ENCODE measurements around the gene SPATA20. TPM values are rescaled to one million over a fixed set of nuclear protein-coding genes. Genes with fewer than 3 reads are reported as not detected.

Gene SPATA20
- total RNA-seq, 1 experiment from 2014 or later = 11.1 TPM

DNA sequence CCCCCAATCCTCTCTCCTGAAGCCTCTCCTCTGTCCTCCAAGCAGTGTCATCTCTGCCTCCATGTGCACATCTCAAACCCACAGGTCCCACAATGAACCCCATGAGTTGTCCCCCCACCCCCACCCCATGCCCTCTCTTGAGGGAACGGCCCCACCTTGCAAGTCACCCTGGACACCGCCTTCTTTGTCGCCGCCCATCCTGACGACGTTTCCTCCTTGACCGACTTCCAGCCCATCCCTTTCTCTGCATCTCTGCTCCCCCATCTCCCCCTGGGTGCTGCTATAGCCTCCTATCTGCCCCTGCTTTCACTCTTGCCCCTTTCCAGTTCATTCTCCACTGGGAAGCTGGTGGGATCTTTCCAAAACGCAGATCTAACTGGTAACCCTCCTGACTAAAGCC, 1.7 kb upstream of the SPATA20 start:
- no TSS peak for BruUV-seq (replicated peaks)
- Histone ChIP-seq H3K4me3 (ENCODE audit: low read depth, low read length, poor library complexity, severe bottlenecking) (no peak overlapping the region), H3K4me1 (ENCODE audit: insufficient read depth, low read length, poor library complexity, severe bottlenecking) (peaks cover 20% of the 10 kb centered on the region), H3K36me3 (ENCODE audit: insufficient read depth, low read length, poor library complexity, severe bottlenecking) (no peaks in the 10 kb centered on the region), H3K9me3 (ENCODE audit: low read depth, low read length, poor library complexity, severe bottlenecking) (no peaks in the 10 kb centered on the region), H3K27ac (ENCODE audit: low read depth, low read length, poor library complexity, severe bottlenecking) (no peak overlapping the region), H3K27me3 (replicated peaks; ENCODE audit: insufficient read depth, low read depth, low read length, poor library complexity) (no peaks in the 10 kb centered on the region)
- TF ChIP-seq, protein P1, sequence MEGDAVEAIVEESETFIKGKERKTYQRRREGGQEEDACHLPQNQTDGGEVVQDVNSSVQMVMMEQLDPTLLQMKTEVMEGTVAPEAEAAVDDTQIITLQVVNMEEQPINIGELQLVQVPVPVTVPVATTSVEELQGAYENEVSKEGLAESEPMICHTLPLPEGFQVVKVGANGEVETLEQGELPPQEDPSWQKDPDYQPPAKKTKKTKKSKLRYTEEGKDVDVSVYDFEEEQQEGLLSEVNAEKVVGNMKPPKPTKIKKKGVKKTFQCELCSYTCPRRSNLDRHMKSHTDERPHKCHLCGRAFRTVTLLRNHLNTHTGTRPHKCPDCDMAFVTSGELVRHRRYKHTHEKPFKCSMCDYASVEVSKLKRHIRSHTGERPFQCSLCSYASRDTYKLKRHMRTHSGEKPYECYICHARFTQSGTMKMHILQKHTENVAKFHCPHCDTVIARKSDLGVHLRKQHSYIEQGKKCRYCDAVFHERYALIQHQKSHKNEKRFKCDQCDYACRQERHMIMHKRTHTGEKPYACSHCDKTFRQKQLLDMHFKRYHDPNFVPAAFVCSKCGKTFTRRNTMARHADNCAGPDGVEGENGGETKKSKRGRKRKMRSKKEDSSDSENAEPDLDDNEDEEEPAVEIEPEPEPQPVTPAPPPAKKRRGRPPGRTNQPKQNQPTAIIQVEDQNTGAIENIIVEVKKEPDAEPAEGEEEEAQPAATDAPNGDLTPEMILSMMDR (conservative IDR thresholded peaks at IDR 0.05; ENCODE audit: low read depth, low read length) = no peak
- no peak for TF ChIP-seq EZH2 (IDR thresholded peaks at IDR 0.05; ENCODE audit: borderline replicate concordance, low read depth, low read length, poor library complexity, severe bottlenecking)
- ChIA-PET POLR2A (ENCODE audit: low non-redundant PET) (no interaction called here), CTCF (no interaction called here)
- no peak for DNase-seq (ENCODE audit: low spot score)
- intact Hi-C loops (cut with micrococcal nuclease; ENCODE audit: unreplicated experiment) = loop anchor here (5.0 to 10.0 kb wide), 2 partner anchors 239 to 412 kb away; no protein-coding TSS in a partner anchor

DNA sequence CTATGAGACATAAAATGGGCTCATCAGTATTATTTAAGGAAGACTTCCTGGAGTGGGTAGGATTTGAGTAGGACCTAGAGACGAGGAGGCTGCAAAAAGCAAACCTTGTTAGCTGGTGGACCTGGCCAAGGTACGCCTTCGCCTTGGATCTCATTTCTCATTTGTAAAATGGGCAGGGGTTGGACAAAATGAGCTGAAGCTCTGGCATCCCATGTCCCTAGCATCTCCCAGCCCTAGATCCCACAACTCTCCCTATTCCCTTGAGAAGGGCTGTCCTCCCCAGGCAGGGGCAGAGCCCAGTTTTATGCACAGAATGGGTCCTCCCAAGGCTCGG, 306 bp upstream of the SPATA20 start:
- TF ChIP-seq, protein P1 (conservative IDR thresholded peaks at IDR 0.05; ENCODE audit: low read depth, low read length) = no peak
- no peak for TF ChIP-seq EZH2 (IDR thresholded peaks at IDR 0.05; ENCODE audit: borderline replicate concordance, low read depth, low read length, poor library complexity, severe bottlenecking)
- ChIA-PET POLR2A (ENCODE audit: low non-redundant PET) (no interaction called here), CTCF (interaction anchor here (1.7 kb wide), 1 partner anchor 79 kb away, joined by 9 read pairs; no protein-coding TSS in a partner anchor)
- peak overlapping the region; percentile 58 for H3K4me3 ChIP-seq (ENCODE audit: low read depth, low read length, poor library complexity, severe bottlenecking)
- DNase-seq (ENCODE audit: low spot score) = no peak
- no peaks in the 10 kb centered on the region for H3K36me3 ChIP-seq (ENCODE audit: insufficient read depth, low read length, poor library complexity, severe bottlenecking)
- H3K27ac ChIP-seq (ENCODE audit: low read depth, low read length, poor library complexity, severe bottlenecking) = peak overlapping the region; percentile 68
- H3K27me3 ChIP-seq (replicated peaks; ENCODE audit: insufficient read depth, low read depth, low read length, poor library complexity) = no peaks in the 10 kb centered on the region
- intact Hi-C loops (cut with micrococcal nuclease; ENCODE audit: unreplicated experiment) = loop anchor here (1.0 to 10.0 kb wide), 5 partner anchors 80 to 411 kb away; no protein-coding TSS in a partner anchor
- BruUV-seq (replicated peaks) = no TSS peak
- H3K9me3 ChIP-seq (ENCODE audit: low read depth, low read length, poor library complexity, severe bottlenecking) = no peaks in the 10 kb centered on the region
- H3K4me1 ChIP-seq (ENCODE audit: insufficient read depth, low read length, poor library complexity, severe bottlenecking) = peaks cover 14% of the 10 kb centered on the region

DNA sequence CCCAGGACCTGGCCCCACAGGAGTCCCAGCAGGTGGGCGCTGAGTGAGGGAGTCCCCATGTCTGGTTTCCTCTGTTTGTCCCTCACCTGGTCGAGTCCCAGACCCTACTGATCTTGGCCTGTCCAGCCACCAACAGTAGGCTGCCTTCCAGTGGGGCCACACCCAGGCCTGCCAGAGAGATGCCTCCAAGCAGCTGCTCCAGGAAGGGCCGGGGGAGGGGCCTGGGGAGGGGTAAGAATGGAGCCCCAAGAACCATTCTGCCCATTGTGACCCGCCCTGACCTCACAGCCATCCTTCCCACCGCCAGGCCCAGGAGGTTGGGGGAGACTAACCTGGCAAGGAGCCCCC, 736 bp downstream of the SPATA20 start:
- Histone ChIP-seq H3K4me3 (ENCODE audit: low read depth, low read length, poor library complexity, severe bottlenecking) (peak overlapping the region; percentile 58), H3K27me3 (replicated peaks; ENCODE audit: insufficient read depth, low read depth, low read length, poor library complexity) (no peaks in the 10 kb centered on the region), H3K36me3 (ENCODE audit: insufficient read depth, low read length, poor library complexity, severe bottlenecking) (no peaks in the 10 kb centered on the region), H3K27ac (ENCODE audit: low read depth, low read length, poor library complexity, severe bottlenecking) (no peak overlapping the region), H3K9me3 (ENCODE audit: low read depth, low read length, poor library complexity, severe bottlenecking) (no peaks in the 10 kb centered on the region), H3K4me1 (ENCODE audit: insufficient read depth, low read length, poor library complexity, severe bottlenecking) (peaks cover 8% of the 10 kb centered on the region)
- DNase-seq (ENCODE audit: low spot score) = no peak
- intact Hi-C loops (cut with micrococcal nuclease; ENCODE audit: unreplicated experiment) = loop anchor here (1.0 to 10.0 kb wide), 5 partner anchors 79 to 410 kb away; no protein-coding TSS in a partner anchor
- ChIA-PET POLR2A (ENCODE audit: low non-redundant PET) (no interaction called here), CTCF (interaction anchor here (0.6 to 1.7 kb wide), 3 partner anchors 78 to 287 kb away, joined by 3 to 10 read pairs (median 9); partner anchors contain the start of gene WFIKKN2)
- BruUV-seq (replicated peaks) = no TSS peak
- no peak for TF ChIP-seq EZH2 (IDR thresholded peaks at IDR 0.05; ENCODE audit: borderline replicate concordance, low read depth, low read length, poor library complexity, severe bottlenecking)
- TF ChIP-seq, protein P1 (conservative IDR thresholded peaks at IDR 0.05; ENCODE audit: low read depth, low read length) = no peak

Measured in A673 (cell line).